GM21529 (cell line): ENCODE measurements around the gene EXOC3L4.

Experiments used
- ATAC-seq: cut with Tn5 transposase; IDR thresholded peaks from one replicate; pipeline ENCODE4 v1.9.1; 2021; ENCODE audit not compliant: unreplicated experiment

The EXOC3L4 gene

GRCh38 chr14:103130017-103130764 lies 35.7 kb downstream of the EXOC3L4 start:
- no peak for ATAC-seq

DNA sequence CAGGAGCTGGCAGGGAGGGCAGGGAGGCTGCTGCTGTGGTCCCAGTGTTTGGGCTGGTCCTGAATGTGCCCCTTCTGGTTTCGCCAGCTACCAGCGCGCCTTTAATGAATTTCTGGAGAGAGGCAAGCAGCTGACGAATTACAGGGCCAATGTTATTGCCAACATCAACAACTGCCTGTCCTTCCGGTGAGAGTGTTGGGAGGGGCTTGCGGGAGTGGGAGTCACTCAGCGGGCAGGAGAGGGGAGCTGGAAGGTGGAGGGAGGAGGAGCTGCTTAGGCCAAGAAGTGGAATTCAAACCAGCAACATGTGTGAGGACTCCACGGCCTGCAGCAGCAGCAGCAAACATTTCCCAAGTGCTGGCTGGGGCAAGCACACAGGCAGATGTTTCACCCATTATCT lies 36.4 kb downstream of the EXOC3L4 start:
- ATAC-seq = no peak

DNA sequence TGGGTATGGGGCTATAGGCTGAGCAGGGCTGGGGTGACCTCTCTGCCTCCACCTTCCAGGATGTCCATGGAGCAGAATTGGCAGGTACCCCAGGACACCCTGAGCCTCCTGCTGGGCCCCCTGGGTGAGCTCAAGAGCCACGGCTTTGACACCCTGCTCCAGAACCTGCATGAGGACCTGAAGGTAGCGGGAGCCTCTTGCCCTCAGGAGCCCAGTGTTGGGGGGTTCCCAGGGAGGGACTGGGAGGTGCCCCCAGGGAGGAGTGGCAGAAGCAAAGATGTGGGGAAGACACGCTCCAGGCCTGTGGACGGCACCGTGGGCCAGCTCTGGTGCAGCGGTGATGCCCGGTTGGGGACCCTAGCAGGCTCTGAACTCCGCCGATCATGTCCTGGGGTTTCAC lies 37.1 kb downstream of the EXOC3L4 start:
- ATAC-seq = no peak

DNA sequence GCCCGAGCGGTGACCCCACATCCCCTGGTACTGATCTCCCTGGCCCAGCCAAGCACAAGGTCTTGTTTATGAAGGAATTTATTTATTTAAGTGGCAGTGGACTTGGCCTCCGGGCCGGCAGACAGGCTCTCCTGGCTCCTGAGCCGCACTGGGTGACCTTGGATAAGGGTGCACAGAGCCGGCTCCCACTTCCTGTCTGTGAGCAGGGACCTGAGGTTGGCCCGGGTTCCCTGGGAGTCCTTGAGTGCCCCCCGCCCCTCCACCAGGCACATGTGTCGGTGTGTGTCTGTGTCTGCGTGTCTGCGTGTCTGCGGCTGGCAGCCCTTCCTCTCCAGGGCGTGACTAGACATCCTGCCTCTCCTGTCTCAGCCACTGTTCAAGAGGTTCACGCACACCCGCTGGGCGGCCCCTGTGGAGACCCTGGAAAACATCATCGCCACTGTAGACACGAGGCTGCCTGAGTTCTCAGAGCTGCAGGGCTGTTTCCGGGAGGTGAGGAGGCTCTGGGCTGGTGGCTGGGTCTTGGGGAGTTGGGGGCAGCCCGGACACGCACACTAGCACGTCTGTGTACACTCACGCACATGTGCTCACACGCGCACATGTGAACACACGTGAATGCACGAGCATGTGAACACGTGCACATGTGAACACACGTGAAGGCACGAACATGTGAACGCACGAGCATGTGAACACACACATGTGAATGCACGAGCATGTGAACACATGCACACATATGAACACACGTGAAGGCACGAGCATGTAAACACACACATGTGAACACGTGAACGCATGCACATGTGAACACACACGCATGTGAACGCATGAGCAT lies 38.1 kb downstream of the EXOC3L4 start:
- ATAC-seq = no peak

DNA sequence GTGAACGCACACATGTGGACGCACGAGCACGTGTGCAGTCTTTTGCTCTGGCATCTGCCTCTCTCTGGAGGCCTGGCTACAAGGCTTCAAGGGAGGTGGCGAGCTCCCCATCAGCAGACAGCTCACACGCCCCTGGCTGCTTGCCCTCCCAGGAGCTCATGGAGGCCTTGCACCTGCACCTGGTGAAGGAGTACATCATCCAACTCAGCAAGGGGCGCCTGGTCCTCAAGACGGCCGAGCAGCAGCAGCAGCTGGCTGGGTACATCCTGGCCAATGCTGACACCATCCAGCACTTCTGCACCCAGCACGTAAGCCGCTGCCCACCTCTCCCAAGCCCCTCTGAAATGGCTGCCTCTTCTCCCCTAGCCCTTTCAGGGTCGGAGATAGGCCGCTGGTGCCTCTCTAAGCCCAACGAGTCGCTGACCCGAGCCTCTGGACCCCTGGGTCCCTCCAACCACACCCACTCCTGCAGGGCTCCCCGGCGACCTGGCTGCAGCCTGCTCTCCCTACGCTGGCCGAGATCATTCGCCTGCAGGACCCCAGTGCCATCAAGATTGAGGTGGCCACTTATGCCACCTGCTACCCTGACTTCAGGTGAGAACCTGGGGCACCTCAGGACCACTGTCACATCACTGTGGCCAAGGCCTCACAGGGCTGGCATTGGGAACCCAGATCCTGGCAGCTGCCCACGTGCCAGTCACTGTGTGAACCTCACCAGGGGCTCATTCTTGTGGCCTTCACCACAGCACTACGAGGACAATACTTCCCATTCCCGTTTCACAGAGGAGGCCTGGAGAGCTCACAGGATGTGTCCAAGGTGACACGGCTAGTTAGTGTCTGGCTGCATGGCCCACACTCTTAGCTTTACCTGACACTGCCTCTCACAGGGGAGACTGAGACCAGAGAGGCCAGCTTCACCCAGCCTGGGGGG lies 39.0 kb downstream of the EXOC3L4 start:
- ATAC-seq = no peak

- no peak for ATAC-seq
These were observed 39.9 kb downstream of the EXOC3L4 start for GRCh38 chr14:103134405-103134804.

- ATAC-seq = no peak
These were observed 40.4 kb downstream of the EXOC3L4 start for GRCh38 chr14:103134919-103135318.

- no peak for ATAC-seq
These were observed 41.1 kb downstream of the EXOC3L4 start for GRCh38 chr14:103135333-103136260.

DNA sequence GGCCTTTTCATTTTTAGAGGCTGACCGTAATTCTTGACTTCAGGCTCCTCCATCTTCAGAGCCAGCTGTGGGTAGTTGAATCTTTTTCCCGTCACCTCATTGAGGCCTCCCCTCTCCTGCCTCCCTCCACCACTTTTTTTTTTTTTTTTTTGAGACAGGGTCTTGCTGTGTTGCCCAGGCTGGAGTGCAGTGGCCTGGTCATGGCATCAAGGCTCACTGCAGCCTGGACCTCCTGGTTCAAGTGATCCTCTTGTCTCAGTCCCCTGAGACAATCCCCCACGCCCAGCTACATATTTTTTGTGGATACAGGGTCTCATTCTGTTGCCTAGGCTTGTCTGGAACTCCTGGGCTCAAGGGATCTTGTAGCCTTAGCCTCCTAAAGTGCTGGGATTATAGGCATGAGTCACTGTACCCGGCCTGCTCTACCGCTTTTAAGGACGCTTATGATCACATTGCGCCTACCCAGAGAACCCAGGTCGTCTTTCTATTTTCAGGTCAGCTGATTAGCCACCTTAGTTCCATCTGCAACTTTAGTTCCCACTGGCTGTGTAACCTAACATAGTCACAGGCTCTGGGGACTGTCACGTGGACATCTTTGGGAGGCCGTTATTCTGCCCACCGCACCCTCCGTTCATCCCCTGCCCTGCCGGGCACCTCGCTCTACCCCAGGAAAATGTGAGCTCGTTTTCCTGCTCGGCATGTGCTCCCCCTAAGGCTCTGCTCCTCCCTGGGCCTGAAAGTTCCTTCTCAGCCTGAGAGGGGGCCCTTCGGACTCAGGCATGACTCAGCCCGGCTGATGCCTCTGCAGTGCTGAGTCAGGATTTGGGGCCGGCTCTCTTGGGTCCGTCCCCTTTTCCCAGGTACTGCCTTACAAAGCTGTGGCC lies 42.1 kb downstream of the EXOC3L4 start:
- ATAC-seq = no peak

GRCh38 chr14:103137689-103138300 lies 43.3 kb downstream of the EXOC3L4 start:
- ATAC-seq = no peak

GRCh38 chr14:103138301-103139131 lies 44.0 kb downstream of the EXOC3L4 start:
- ATAC-seq = no peak

DNA sequence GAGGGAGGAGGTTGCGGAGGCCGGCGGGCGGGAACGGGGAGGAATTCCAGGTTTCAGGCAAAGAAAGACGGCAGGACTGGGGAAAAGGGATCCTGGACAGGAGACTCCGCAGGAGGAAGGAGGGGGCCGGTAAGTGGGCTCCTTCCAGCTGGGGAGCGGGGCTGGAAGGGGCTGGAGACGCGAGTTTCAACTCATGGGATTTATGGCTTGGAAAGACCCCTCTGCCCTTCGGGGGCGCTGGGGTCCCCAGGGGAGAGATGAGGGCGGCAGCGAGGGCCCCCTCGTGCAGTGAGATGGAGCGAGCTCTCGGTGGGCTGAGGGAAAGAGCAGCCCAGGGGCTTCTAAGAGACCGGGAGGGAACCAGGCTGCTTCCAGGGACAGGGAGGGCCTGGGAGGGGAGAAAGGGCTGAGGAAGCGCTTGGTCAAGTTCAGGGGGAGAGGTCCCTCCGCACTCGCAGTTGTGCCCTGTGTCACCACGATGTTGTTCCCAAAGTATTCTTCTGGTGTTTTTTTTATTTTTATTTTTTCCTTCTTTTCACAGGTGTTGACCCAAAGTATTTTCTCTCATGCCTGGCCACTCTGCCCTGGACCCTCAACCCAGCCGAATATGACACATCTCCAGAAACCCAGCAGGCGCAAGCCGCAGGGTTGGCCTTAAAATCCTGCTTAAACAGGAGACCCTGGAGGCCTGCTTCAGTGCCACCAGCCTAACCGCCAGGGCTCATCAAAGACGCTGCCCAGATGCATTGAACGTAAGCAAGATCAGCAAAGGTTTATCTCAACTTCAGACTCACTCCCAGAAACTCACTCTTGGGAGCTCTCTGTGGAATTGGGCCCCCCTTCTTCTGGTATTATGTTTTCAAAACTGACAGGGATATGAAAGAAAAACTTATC lies 44.9 kb downstream of the EXOC3L4 start:
- no peak for ATAC-seq

DNA sequence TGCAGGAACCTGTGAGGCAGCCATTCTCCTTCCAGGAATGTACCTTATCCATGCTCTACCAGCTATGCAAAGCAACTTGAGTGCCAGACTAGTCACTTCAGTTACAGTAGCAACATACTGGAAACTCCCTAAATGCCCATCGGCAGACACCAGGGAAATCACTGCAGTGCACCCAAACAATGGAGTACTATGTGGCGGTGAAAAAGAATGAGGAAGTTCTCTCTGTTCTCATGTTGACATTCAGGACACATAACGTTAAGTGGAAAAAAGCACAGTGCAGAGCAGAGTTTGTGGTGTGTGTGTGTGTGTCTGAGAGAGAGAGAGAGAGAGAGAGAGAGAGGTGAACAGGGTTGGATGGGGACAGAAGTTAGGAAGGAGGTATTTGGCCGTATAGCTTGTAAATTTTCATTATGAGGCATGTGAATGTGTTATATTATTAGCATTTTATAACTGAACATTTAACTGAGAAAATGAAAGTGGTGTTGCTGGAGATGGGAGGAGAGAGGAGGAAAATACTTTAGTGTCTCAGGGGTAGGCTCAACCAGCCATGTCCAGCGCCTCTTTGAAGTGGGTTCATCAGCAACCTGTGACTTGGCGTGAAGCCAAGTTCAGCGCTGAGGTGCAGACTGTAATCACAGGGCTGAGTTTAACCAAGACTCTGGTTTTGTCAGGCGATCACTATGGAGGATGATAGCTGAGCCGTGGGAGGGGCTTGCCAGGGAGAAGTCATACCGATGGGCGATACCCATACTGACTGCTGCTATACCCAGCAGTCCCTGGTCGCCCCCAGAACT lies 46.0 kb downstream of the EXOC3L4 start:
- peak; percentile 66 for ATAC-seq

- ATAC-seq = peak; percentile 46
These were observed 46.7 kb downstream of the EXOC3L4 start for GRCh38 chr14:103141117-103141796.

DNA sequence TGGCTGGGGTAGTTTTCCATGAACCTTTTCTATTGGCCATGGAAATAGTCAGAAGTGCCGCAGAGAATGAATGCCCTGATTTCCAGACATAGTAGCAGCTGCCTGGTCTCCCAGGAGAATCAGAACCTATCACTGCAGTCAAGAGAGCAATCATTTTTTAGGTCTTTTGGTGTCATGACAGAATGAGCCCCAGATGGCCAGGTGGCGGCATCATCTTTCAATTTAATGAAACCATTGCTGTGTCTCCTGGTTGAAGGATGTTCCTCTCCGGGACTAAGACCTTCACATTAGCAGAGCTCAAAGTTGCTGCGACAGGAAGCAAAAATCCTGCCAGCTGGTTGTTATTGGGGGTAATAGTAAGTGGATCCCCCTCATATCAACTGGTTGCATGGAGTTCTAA lies 47.5 kb downstream of the EXOC3L4 start:
- no peak for ATAC-seq
